ENCODE data around the gene PRKG1.
A peak's percentile ranks its signal among the peaks of the same experiment; 100 is the strongest.
"Not testable (repeated sequence)": the region's sequence is repeated elsewhere in the genome, so short reads cannot be mapped to it uniquely, and the experiment has no call there.

PRKG1 gene

GRCh38 chr10:52121688-52122087 is 1047.4 kb downstream of the PRKG1 start:
- DNase-seq (ENCODE audit: low spot score): no peak

- DNase-seq (ENCODE audit: low spot score): no peak
These were observed 1053.9 kb downstream of the PRKG1 start for GRCh38 chr10:52128056-52128683.

- DNase-seq (ENCODE audit: low spot score): no peak
These were observed 1055.3 kb downstream of the PRKG1 start for GRCh38 chr10:52129410-52130178.

- DNase-seq (ENCODE audit: low spot score): no peak
These were observed 1060.8 kb downstream of the PRKG1 start for GRCh38 chr10:52135101-52135500.

GRCh38 chr10:52136921-52137320 is 1062.6 kb downstream of the PRKG1 start:
- no peak for DNase-seq (ENCODE audit: low spot score)

GRCh38 chr10:52143338-52143737 is 1069.1 kb downstream of the PRKG1 start:
- no peak for DNase-seq (ENCODE audit: low spot score)

- DNase-seq (ENCODE audit: low spot score): no peak
These were observed 1071.3 kb downstream of the PRKG1 start for GRCh38 chr10:52145636-52146035.

GRCh38 chr10:52146766-52147165 is 1072.5 kb downstream of the PRKG1 start:
- DNase-seq (ENCODE audit: low spot score): peak; percentile 57

- DNase-seq (ENCODE audit: low spot score): no peak
These were observed 1096.5 kb downstream of the PRKG1 start for GRCh38 chr10:52170776-52171175.

GRCh38 chr10:52172581-52172980 is 1098.3 kb downstream of the PRKG1 start:
- no peak for DNase-seq (ENCODE audit: low spot score)

GRCh38 chr10:52185256-52185655 is 1111.0 kb downstream of the PRKG1 start:
- no peak for DNase-seq (ENCODE audit: low spot score)

GRCh38 chr10:52187521-52188258 is 1113.4 kb downstream of the PRKG1 start:
- DNase-seq (ENCODE audit: low spot score): no peak

- DNase-seq (ENCODE audit: low spot score): no peak
These were observed 1116.8 kb downstream of the PRKG1 start for GRCh38 chr10:52191049-52191448.

- no peak for DNase-seq (ENCODE audit: low spot score)
These were observed 1119.9 kb downstream of the PRKG1 start for GRCh38 chr10:52194191-52194590.

- DNase-seq (ENCODE audit: low spot score): no peak
These were observed 1120.4 kb downstream of the PRKG1 start for GRCh38 chr10:52194716-52195115.

- DNase-seq (ENCODE audit: low spot score): no peak
These were observed 1122.8 kb downstream of the PRKG1 start for GRCh38 chr10:52197098-52197497.

GRCh38 chr10:52198540-52198939 is 1124.3 kb downstream of the PRKG1 start:
- DNase-seq (ENCODE audit: low spot score): no peak

GRCh38 chr10:52204906-52205305 is 1130.6 kb downstream of the PRKG1 start:
- DNase-seq (ENCODE audit: low spot score): not testable (repeated sequence)

GRCh38 chr10:52208365-52208764 is 1134.1 kb downstream of the PRKG1 start:
- DNase-seq (ENCODE audit: low spot score): no peak

GRCh38 chr10:52210161-52210560 is 1135.9 kb downstream of the PRKG1 start:
- no peak for DNase-seq (ENCODE audit: low spot score)

GRCh38 chr10:52212062-52212461 is 1137.8 kb downstream of the PRKG1 start:
- no peak for DNase-seq (ENCODE audit: low spot score)

- no peak for DNase-seq (ENCODE audit: low spot score)
These were observed 1138.5 kb downstream of the PRKG1 start for GRCh38 chr10:52212802-52213201.

- peak; percentile 54 for DNase-seq (ENCODE audit: low spot score)
These were observed 1139.0 kb downstream of the PRKG1 start for GRCh38 chr10:52213321-52213752.

All from kidney tubule cell (primary cell).